ENCODE results near the gene ABI2.

- no peak for TF ChIP-seq CTCF (IDR thresholded peaks at IDR 0.05)
- TF ChIP-seq ZFX (IDR thresholded peaks at IDR 0.05; ENCODE audit: borderline replicate concordance) = no peak
Observed at GRCh38 chr2:203359450-203359849, 31.3 kb downstream of the ABI2 start.
